Kidney glomerular epithelial cell (primary cell): ENCODE data around the gene SRRM3.
"Not testable (repeated sequence)": the region's sequence is repeated elsewhere in the genome, so short reads cannot be mapped to it uniquely, and the experiment has no call there.

Experiments
- DNase-seq: peaks from one replicate; lab custom pipeline; 2025; lab: John Stamatoyannopoulos, UW

Gene SRRM3

GRCh38 chr7:76231071-76231470 is 29.4 kb downstream of the SRRM3 start:
- DNase-seq = no peak

GRCh38 chr7:76231583-76231982 is 29.9 kb downstream of the SRRM3 start:
- DNase-seq = no peak

- no peak for DNase-seq
Measured at GRCh38 chr7:76232698-76233097, 31.0 kb downstream of the SRRM3 start.

GRCh38 chr7:76233538-76234281 is 32.0 kb downstream of the SRRM3 start:
- DNase-seq = no peak

- DNase-seq = no peak
Measured at GRCh38 chr7:76234282-76234584, 32.5 kb downstream of the SRRM3 start.

GRCh38 chr7:76234931-76235441 is 33.3 kb downstream of the SRRM3 start:
- peak; percentile 20 for DNase-seq

GRCh38 chr7:76236224-76236623 is 34.5 kb downstream of the SRRM3 start:
- no peak for DNase-seq

- DNase-seq = no peak
Measured at GRCh38 chr7:76238326-76238725, 36.6 kb downstream of the SRRM3 start.

- no peak for DNase-seq
Measured at GRCh38 chr7:76241141-76241540, 39.4 kb downstream of the SRRM3 start.

- not testable (repeated sequence) for DNase-seq
Measured at GRCh38 chr7:76242517-76243063, 40.9 kb downstream of the SRRM3 start.

GRCh38 chr7:76244781-76245391 is 43.2 kb downstream of the SRRM3 start:
- no peak for DNase-seq

GRCh38 chr7:76246804-76247389 is 45.2 kb downstream of the SRRM3 start:
- DNase-seq = no peak

GRCh38 chr7:76247938-76248337 is 46.2 kb downstream of the SRRM3 start:
- DNase-seq = no peak

GRCh38 chr7:76252021-76252420 is 50.3 kb downstream of the SRRM3 start:
- no peak for DNase-seq

- DNase-seq = no peak
Measured at GRCh38 chr7:76254781-76255180, 53.1 kb downstream of the SRRM3 start.

- DNase-seq = no peak
Measured at GRCh38 chr7:76257973-76258372, 56.3 kb downstream of the SRRM3 start.

- DNase-seq = no peak
Measured at GRCh38 chr7:76259124-76260093, 57.7 kb downstream of the SRRM3 start.

- DNase-seq = no peak
Measured at GRCh38 chr7:76260171-76260703, 58.5 kb downstream of the SRRM3 start.

GRCh38 chr7:76261329-76261728 is 59.6 kb downstream of the SRRM3 start:
- DNase-seq = no peak

- no peak for DNase-seq
Measured at GRCh38 chr7:76261931-76262330, 60.2 kb downstream of the SRRM3 start.

GRCh38 chr7:76262683-76263402 is 61.1 kb downstream of the SRRM3 start:
- peak; percentile 28 for DNase-seq
